GM19099 (cell line): ENCODE data around the gene SMPD2.
A peak's percentile ranks its signal among the peaks of the same experiment; 100 is the strongest.

Experiments
- POLR2A ChIP-seq: IDR thresholded peaks from 3 replicates; pipeline ENCODE4 v1.6.1; 2011; ENCODE audit warnings: low read depth; ENCODE audit not compliant: insufficient read length; ENCODE audit errors: extremely low read depth

Gene SMPD2, protein sequence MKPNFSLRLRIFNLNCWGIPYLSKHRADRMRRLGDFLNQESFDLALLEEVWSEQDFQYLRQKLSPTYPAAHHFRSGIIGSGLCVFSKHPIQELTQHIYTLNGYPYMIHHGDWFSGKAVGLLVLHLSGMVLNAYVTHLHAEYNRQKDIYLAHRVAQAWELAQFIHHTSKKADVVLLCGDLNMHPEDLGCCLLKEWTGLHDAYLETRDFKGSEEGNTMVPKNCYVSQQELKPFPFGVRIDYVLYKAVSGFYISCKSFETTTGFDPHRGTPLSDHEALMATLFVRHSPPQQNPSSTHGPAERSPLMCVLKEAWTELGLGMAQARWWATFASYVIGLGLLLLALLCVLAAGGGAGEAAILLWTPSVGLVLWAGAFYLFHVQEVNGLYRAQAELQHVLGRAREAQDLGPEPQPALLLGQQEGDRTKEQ

DNA sequence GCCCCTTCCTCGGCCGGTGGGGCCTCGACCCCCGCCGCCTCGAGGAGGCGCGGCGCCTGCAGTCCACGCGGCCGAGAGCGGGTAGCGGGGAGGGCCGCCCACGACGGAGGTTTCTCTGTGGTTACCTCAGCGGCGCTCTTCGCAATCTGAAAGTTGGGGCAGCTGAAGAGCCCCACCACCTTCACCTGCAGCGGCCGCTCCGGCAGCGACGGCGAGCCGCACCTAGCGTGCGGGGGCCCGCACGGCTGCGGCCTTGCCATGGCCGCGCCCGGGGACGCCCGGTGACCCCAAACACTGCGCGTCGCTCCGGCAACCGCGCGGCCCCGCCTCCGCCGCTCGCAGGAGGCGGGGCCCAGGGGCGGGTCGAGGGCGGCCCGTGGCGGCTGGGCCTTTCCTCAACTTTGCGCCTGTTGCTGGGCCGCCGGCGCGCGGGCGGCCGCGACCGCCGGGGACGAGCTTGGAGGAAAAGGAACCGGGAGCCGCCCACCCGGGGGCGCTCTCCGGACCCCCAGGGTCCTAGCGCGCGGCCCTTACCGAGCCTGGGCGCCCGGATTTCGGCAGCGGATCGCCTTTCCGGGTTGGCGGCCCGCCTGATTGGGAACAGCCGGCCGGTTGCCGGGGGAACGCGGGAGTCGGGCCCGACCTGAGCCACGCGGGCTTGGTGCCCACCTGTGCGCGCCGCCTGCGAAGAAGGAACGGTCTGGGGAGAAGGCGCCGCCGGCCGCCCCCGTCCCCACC, at the start of gene SMPD2, which contains the start of gene PPIL6:
Gene SMPD2, plus strand, starts transcription at position 394 of the 738 bp plus-strand sequence. CDS start 398 bp downstream, outside the sequence.
Gene PPIL6, minus strand, starts transcription at position 298 of the 738 bp plus-strand sequence. Its CDS starts 38 bp downstream, at position 260.
- peak; percentile 59 for TF ChIP-seq POLR2A

DNA sequence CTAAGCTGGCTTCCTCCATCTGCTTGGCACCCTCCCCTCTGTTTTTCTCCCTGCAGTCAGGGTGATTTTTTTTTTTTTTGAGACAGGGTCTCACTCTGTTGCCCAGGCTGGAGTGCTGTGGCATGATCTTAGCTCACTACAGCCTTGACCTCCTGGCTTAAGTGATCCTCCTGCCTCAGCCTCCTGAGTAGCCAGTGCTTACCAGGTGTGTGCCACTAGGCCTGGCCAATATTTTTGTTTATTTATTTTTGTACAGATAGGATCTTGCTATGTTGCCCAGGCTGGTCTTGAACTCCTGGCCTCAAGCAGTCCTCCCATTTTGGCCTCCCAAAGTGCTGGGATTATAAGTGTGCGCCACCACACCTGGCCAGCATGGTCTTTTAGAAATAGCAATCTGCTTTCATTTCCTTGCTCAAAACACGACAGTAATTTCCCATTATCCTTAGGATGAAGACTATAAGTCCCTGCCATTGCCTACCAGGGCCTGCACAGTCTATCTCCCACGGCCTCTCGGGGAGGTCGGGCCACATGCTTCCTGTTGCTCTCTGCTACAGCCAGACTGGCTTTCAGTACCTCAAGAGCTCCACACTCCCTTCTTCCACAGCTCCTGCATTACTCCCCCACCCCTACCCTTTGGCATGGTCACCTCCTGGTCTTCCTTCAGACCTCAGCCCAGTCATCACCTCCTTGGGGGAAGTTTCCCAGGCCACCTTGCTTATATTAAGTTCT, 47.2 kb upstream of the SMPD2 start:
- TF ChIP-seq POLR2A, result no peak

DNA sequence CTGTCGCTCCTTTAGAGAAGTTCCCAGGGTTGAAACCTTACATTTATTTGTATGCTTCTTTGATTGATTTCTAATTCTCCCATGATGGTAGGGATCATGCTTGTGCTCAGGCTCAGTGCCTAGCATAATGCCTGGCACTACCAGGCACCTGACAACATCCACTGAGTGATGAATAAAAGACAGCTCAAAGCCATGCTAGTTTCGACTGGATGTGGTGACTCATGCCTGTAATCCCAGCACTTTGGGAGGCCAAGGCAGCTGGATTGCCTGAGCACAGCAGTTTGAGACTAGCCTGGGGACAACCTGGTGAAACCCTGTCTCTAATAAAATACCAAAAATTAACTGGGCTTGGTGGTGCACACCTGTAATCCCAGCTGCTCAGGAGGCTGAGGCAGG, 46.6 kb upstream of the SMPD2 start:
- no peak for TF ChIP-seq POLR2A

DNA sequence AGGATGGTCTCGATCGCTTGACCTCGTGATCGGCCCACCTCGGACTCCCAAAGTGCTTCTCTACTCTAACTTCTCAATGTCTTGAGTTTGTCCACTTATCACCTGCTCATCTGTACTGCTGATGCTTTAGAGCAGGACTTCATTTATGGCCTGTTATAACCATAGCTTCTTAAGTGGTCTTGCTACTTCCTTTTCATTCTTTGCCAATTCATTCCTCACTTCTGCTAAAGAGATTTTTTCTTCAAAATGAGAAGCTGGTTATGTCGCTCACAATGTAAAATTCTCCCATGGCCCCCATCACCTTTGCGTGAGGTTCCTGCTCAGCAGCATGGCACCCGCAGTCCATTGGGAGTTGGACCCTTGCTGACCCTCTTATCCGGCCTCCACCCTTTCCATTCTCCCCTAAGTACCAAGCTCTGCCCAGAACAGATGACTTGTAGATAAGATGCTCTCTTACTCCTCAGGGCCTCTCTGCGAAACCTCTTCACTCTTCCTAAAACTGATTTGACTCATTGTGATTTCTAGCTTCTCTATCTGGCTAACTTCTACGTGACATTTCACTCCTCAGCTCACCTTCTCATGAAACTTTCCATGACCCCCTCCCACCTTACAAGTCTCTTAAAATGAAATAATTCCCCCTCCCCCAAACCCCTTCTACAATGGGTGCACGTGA, 44.3 kb upstream of the SMPD2 start:
- TF ChIP-seq POLR2A, result no peak

DNA sequence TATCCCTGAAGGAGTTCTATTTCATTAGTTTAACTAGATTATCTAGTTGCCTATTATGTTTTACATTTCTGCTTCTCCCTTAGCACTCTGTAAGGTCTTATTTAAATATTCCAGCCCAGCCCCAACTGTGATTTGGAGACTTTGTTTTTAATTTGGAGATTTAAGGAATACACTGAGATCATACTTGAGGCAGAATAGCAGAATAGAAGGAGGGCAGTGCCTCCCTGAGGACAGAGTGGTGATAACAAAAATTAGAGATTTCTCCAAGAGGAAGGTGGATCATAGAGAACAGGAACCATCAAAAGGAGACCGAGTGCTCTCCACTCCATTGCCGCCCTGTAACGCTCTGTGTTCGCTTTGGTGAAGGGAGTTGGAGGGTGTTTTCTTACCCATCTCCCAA, 43.5 kb upstream of the SMPD2 start:
- no peak for TF ChIP-seq POLR2A

DNA sequence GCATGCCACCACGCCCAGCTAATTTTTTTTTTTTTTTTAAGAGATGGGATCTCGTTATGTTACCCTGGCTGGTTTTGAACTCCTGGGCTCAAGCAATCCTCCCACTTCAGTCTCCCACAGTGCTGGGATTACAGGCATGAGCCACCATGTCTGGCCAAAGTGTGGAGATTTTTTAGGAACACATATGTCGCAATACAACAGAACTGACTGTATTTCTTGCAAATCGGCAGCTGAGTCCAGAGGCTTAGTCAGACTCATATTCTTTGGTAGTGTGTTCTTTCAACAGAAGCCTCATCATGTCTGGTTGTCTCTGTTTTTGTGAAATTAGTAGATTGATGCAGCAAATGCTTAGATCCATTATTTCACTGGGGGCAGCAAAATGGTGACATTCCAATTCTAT, 34.3 kb upstream of the SMPD2 start:
- TF ChIP-seq POLR2A, result no peak

DNA sequence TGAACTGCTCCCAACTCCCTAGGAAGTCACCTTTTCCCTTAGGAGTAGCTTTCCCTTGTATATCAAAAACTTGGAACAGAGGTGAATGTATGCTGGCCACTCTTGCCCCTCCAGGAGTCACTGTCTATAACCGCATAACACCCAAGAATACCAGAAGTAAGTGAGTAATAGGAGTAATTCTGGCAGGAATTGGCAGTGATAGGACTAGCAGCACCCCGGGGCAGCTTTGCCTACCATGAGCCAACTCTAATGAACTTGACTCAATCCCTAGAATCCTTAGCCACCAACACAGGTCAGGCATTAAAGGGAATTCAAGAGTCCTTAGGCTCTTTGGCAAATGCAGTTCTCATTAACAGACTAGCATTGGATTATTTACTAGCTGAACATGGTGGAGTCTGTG, 29.5 kb upstream of the SMPD2 start:
- no peak for TF ChIP-seq POLR2A

DNA sequence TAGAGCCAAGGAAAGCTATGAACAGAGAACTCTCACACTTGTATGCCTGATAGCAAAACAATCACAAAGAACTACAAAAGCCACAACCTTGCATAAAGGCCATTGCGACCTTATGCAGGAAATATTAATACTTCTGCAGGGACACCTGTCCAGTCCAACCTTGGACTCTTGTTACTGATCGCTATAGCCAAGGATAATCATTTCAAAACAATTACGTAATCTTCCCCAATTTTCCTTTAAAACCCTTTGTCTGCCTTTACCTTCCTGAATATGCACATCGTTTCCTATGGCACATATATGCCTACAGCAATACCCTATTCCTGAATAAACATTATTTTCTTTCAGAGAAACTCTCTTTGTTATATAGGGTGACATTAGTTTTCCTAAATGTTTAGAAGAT, 22.9 kb upstream of the SMPD2 start:
- no peak for TF ChIP-seq POLR2A

DNA sequence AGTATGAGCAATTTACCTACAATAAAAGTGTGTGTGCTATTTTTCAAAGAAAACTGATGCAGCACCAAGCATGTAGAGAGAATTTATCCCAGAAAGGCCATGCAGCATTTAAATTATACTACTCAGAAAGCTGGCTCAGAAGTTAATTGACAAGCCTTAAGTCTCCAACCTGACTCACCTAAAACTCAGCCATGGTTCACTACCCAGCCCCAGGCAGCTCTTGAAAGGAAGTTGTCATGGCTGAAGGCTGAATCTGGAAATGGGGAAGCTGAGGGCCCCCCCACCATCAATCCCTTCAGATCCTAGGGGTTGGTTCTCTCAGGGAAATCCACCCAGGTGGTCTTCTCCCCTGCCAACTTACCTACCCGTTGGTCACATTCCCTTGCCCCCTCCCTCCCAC, 19.8 kb upstream of the SMPD2 start:
- no peak for TF ChIP-seq POLR2A

DNA sequence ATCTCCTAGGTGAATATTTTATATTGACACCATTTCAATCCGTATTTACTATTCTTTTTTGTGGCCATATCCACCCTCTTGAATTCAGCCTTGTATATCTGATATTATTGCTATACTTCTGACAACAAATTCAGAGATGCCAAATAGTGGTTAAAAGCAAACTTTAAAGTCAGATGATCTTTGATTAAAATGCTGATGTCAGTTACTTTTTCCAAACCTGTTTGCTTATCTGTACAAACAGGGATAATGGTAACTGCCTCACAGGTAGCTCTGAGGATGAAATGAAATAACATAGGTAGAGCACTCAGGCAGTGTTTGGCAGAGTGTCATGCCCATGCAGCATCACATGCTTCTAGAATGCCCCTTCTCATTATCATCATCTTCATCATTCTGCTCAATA, 19.3 kb upstream of the SMPD2 start:
- TF ChIP-seq POLR2A, result no peak

DNA sequence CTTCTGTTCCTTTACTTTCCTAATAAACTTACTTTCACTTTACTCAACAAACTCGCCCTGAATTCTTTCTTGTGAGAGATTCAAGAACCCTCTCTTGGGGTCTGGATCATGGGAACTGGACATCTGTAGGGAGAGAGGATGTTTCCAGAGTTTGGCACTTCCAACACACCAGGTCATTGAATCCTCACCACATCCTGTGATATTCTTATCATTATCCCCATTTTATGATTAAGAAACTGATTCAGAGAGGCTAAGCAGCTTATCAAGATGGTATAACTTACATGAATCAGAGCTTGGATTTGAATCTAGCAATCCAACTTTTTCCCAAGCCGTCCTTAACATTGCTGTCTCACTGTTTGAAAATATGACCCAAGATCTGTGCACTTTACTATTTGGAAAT, 15.6 kb upstream of the SMPD2 start:
- no peak for TF ChIP-seq POLR2A

DNA sequence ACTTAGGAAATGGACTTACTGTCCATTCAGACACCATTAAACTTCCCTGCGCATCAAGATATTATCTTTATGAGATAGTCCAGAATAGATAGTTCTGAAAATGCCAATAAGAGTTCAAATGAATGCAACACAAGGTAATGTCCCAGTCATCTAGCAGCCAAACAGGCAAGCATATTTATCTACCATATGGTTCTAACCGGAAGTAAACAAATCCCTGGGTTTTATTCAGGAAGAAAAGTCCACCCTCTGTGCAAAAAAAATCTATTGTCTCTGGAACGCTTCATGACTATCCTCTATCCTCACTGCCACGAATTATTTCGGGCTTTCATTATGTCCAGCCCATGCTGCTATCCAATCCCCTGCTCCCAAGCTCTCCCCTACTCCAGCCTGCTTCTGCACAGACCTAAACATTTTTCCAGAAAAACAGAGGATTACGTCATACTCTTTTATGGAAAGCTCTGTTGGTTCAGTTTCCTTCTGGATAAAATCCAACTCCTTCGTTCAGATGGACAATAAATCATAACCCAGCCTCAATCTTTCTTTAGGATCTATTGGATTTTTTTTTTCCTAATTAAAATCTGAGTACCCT, 11.5 kb upstream of the SMPD2 start:
- no peak for TF ChIP-seq POLR2A

DNA sequence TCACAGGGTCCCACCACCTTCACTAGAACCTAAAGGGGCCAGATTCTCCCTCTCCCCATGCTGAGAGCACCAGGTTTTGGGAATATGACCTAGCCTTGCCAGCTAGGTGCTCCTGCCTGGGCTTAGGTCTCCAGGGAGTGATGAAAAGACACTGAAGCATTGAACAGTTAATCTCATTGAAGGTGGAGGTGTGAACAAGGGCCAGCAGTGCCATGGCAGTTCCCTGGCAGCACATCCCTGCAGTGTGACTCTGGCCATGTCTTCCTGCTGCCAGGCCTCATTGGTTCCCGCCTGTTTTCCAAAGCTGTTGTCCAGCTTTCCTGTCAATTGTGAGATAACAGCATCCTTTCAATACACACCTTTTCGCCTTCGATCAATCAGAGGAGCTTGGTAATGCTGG, 11.0 kb upstream of the SMPD2 start:
- no peak for TF ChIP-seq POLR2A

DNA sequence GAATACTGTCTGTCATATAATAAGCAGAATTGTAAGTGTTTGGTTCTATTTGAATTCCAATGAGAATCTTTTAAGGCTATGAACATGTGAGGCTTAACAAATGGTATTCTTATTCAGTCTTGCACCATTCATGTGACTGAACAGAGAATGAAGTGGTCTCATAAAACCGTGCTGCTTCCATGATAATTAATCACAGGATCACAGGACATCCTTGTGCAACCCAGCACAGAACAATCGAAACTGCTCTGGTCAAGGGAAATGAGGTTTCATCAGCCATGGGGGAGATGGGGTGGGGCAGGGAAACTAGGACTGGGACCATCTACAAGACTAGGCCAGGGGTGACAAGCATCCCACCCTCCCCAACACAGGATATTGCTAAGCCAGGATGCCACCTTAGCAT, 6.1 kb upstream of the SMPD2 start:
- no peak for TF ChIP-seq POLR2A
